ENCODE results near the gene BCAR1. TPM values are rescaled to one million over a fixed set of nuclear protein-coding genes. Genes with fewer than 3 reads are reported as not detected.
"Not testable (repeated sequence)": the region's sequence is repeated elsewhere in the genome, so short reads cannot be mapped to it uniquely, and the experiment has no call there.

The BCAR1 gene
- total RNA-seq, 4 donors from 2014 or later = 26.5 to 39.2 (median 30.9) TPM

- no peak for DNase-seq (ENCODE audit: low spot score in 2 of 2)
- peaks cover 5% of the 10 kb centered on the region for H3K4me1 ChIP-seq
- 92% methylated on average over 5 of the region's 5 CpGs for WGBS
- H3K27ac ChIP-seq = no peak overlapping the region
- H3K36me3 ChIP-seq = no peaks in the 10 kb centered on the region
- no peaks in the 10 kb centered on the region for H3K27me3 ChIP-seq
- TF ChIP-seq POLR2AphosphoS5 (IDR thresholded peaks at IDR 0.05) (no peak), POLR2A (IDR thresholded peaks at IDR 0.05) (no peak), EP300 (IDR thresholded peaks at IDR 0.05) (no peak), CTCF (IDR thresholded peaks at IDR 0.05) (no peak)
- H3K9me3 ChIP-seq = no peaks in the 10 kb centered on the region
- no peak overlapping the region for H3K4me3 ChIP-seq
Observed at GRCh38 chr16:75209944-75210343, 41.5 kb downstream of the BCAR1 start.

DNA sequence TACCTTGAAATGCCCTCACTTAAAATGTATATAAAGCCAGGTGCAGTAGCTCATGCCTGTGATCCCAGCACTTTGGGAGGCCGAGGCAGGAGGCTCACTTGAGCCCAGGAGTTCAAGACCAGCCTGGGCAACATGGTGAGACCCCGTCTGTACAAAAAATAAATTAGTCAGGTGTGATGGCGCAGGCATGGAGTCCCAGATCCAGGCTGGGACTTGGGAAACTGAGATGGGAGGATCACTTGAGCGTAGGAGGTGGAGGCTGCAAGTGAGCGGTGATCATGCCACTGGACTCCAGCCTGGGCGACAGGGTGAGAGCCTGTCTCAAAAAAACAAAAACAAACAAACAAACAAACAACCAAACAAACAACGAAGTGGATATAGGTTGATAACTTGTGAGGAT lies 41.9 kb downstream of the BCAR1 start:
- not testable (repeated sequence) for DNase-seq (ENCODE audit: low spot score in 2 of 2); H3K4me1 ChIP-seq; H3K9me3 ChIP-seq; H3K27me3 ChIP-seq; H3K4me3 ChIP-seq; H3K36me3 ChIP-seq; H3K27ac ChIP-seq
- WGBS = 90% methylated on average over 7 of the region's 7 CpGs

DNA sequence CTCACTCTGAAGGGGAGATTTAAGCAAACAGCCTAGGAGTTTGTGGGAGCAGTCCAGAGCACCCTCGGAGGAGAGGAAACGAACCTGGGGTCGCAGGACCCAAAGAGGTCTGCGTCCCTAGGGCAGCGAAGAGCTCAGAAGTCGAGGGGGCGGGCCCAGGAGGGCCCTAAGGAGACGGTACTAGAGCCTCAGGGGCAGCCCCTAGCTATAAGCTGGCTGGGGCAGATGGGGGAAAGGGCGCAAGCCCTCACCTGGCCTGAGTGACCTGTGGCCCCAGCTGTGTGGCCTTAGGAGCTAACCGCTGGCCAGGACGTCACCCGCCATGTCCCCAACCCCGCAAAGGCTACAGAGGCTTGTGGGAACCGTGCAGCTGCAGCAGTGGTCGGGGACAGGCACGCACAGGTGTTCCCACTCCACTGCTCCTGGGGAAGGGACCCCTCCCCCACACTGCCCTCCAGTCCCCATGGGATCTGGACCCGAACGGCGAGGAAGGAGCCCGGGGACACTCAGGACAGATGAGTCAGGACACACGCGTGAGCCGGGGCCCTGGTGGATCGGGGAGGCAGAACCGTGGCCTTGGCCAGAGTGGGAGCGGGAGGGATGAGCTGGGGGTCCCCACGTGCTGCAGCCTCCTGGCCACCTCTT lies 42.4 kb downstream of the BCAR1 start:
- peaks cover 5% of the 10 kb centered on the region for H3K4me1 ChIP-seq
- H3K4me3 ChIP-seq = no peak overlapping the region
- DNase-seq (ENCODE audit: low spot score in 2 of 2) = no peak
- H3K36me3 ChIP-seq = no peaks in the 10 kb centered on the region
- no peak overlapping the region for H3K27ac ChIP-seq
- TF ChIP-seq CTCF (IDR thresholded peaks at IDR 0.05) = no peak
- no peak for TF ChIP-seq POLR2A (IDR thresholded peaks at IDR 0.05)
- no peak for TF ChIP-seq POLR2AphosphoS5 (IDR thresholded peaks at IDR 0.05)
- TF ChIP-seq EP300 (IDR thresholded peaks at IDR 0.05) = no peak
- WGBS = 94% methylated on average over 27 of the region's 27 CpGs
- H3K27me3 ChIP-seq = no peaks in the 10 kb centered on the region
- H3K9me3 ChIP-seq = no peaks in the 10 kb centered on the region

- H3K36me3 ChIP-seq = no peaks in the 10 kb centered on the region
- no peaks in the 10 kb centered on the region for H3K27me3 ChIP-seq
- no peak for DNase-seq (ENCODE audit: low spot score in 2 of 2)
- 81% methylated on average over 13 of the region's 13 CpGs for WGBS
- H3K9me3 ChIP-seq = no peaks in the 10 kb centered on the region
- H3K4me1 ChIP-seq = peaks cover 5% of the 10 kb centered on the region
- TF ChIP-seq CTCF (IDR thresholded peaks at IDR 0.05) (no peak), POLR2A (IDR thresholded peaks at IDR 0.05) (no peak), EP300 (IDR thresholded peaks at IDR 0.05) (no peak), POLR2AphosphoS5 (IDR thresholded peaks at IDR 0.05) (no peak)
- no peak overlapping the region for H3K4me3 ChIP-seq
- no peak overlapping the region for H3K27ac ChIP-seq
Observed at GRCh38 chr16:75208242-75208825, 43.1 kb downstream of the BCAR1 start.

DNA sequence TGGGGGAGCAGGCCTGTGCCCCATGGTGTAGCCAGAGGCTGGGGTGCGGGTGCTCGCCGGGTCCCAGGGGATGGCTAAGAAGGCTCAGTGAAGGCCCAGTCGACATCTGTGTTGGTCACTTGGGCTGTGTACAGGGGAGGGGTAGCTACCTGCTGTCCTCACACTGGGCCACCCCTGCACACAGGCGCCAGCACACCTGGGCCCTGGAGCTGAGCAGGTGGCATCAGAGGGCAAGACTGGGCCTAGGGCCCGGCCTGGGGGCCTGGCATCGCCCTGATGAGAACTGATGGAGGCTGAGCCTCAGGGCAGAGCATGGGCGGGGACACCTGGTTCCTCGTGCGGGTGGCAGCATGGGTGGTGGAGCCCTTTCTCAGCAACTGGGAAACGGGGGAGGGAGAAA lies 43.6 kb downstream of the BCAR1 start:
- no peak overlapping the region for H3K4me3 ChIP-seq
- no peaks in the 10 kb centered on the region for H3K27me3 ChIP-seq
- H3K36me3 ChIP-seq = no peaks in the 10 kb centered on the region
- DNase-seq (ENCODE audit: low spot score in 2 of 2) = no peak
- TF ChIP-seq EP300 (IDR thresholded peaks at IDR 0.05) (no peak), POLR2A (IDR thresholded peaks at IDR 0.05) (no peak), CTCF (IDR thresholded peaks at IDR 0.05) (no peak), POLR2AphosphoS5 (IDR thresholded peaks at IDR 0.05) (no peak)
- WGBS = 83% methylated on average over 11 of the region's 11 CpGs
- no peaks in the 10 kb centered on the region for H3K9me3 ChIP-seq
- H3K4me1 ChIP-seq = peaks cover 5% of the 10 kb centered on the region
- H3K27ac ChIP-seq = no peak overlapping the region

Data from suprapubic skin (tissue), 4 donors.